Gastrocnemius medialis (tissue), 4 donors: ENCODE results near the gene CEP350. TPM values are rescaled to one million over a fixed set of nuclear protein-coding genes. Genes with fewer than 3 reads are reported as not detected.

Source experiments
- ATAC-seq, 2 donors: fragments of 150-250 bp; one replicate each; pipeline ENCODE4 v1.9.1; 2016
- DNase-seq, 2 donors: peaks; one replicate each; pipeline ENCODE4 v3.0.0-alpha.2; 2019
- H3K27ac ChIP-seq, 4 donors: fragments of 200-600 bp; sonication (generic); 1 replicate in 1 of 4; 2 replicates in 3 of 4; pipeline ENCODE4 v1.5.1; 2016 to 2018; ENCODE audit warnings: mild to moderate bottlenecking in 2 of 4, moderate library complexity in 1 of 4
- H3K27me3 ChIP-seq, 3 donors: fragments of 200-600 bp; sonication (generic) in 2 of 3; 1 replicate in 1 of 3; 2 replicates in 2 of 3; pipeline versions ENCODE4 v1.5.1 to v1.6.0; 2016 to 2019; ENCODE audit warnings: mild to moderate bottlenecking in 1 of 3, moderate library complexity in 1 of 3
- H3K36me3 ChIP-seq, 2 donors: fragments of 200-600 bp; sonication (generic) in 1 of 2; one replicate each; pipeline ENCODE4 v1.5.1; 2017 to 2018
- H3K4me1 ChIP-seq, 2 donors: fragments of 200-600 bp; sonication (generic) in 1 of 2; one replicate each; pipeline ENCODE4 v1.5.1; 2016 to 2017; ENCODE audit warnings: mild to moderate bottlenecking in 2 of 2
- H3K4me3 ChIP-seq, 4 donors: fragments of 200-600 bp; sonication (generic) in 3 of 4; 1 replicate in 1 of 4; 2 replicates in 3 of 4; pipeline ENCODE4 v1.5.1; 2016 to 2019; ENCODE audit warnings: mild to moderate bottlenecking in 2 of 4
- H3K9me3 ChIP-seq, 3 donors: fragments of 200-600 bp; sonication (generic) in 2 of 3; 1 replicate in 1 of 3; 2 replicates in 2 of 3; pipeline ENCODE4 v1.5.1; 2016 to 2019
- POLR2A ChIP-seq, 2 donors: fragments of 450-650 bp; IDR thresholded peaks; one replicate each; pipeline ENCODE4 v1.6.1; 2017; ENCODE audit warnings: antibody characterized with exemption in 2 of 2, mild to moderate bottlenecking in 2 of 2, moderate library complexity in 2 of 2
- in situ Hi-C, 4 donors: fragments of 200-750 bp; cut with MboI; loops; one replicate each; pipeline versions ENCODE4 v1.15.0 to v1.8.0; 2017; ENCODE audit warnings: low sequenced_read_pairs in 4 of 4
- intact Hi-C: fragments of 100-400 bp; cut with DNase I; formaldehyde crosslinking; loops from one replicate; pipeline ENCODE4 v1.15.1; 2023; ENCODE audit warnings: low total_unique reads
- total RNA-seq, 4 donors: library from RNA; depleted of rRNA; stranded (reverse); fragments of >200 nt; gene quantifications; one replicate each; pipeline versions ENCODE4 v1.1.0 to v1.2.3, GENCODE V29; 2016
- TF ChIP-seq, protein P1 (sequence below), 5 experiments: fragments of 450-650 bp in 3 of 5; fragments of 200-600 bp in 2 of 5; sonication (generic) in 2 of 5; IDR thresholded peaks in 4 of 5; conservative IDR thresholded peaks in 1 of 5; 1 replicate in 4 of 5; 2 replicates in 1 of 5; pipeline ENCODE4 v1.5.1; 2016 to 2019; ENCODE audit warnings: antibody characterized with exemption in 5 of 5, mild to moderate bottlenecking in 3 of 5, moderate library complexity in 3 of 5

CEP350 gene
- total RNA-seq, 4 donors from 2014 or later: 83.7 to 197 (median 157) TPM

DNA sequence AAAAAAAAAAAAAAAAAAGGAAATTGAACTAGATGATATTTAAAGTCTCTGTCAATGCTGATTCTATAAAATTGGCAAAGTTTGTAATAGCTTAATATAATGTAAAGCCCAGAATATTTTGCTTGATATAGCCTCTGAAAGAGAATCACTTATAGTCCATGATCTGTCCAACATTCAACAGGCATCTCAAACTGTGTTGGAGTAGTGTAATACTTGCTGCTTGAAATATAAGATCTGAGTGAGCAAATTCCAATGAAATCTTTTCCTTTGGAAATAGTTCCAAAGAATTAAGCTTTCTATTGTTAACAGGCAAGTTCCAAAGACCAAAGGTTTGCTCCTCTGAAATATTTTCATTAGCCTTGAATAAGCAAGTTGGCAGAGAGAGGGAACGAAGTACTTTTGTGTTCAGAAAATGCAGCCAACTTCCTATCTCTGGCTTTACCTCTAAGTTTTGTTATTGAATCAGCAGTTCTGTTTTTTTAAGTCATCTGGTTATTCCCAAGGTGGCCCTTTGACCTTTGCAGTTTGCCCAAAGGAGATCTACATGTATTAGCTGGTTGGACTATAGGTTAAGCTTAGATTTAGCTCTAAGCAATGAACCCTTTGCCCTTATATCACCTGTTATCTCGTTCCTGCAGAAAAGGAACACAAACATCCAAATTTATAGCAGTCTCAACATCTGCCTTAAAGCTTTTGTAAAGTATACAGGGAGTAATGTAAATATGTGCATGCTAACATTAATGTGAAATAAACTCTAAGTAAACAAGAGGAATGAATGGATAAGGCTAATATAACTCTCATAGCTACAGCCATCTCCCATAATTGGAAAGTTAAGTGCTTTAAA lies 24.4 kb upstream of the CEP350 start:
- intact Hi-C loops: loop anchor here (2.0 kb wide), 1 partner anchor 107 kb away; no protein-coding TSS in a partner anchor
- in situ Hi-C loops: no loop called here

GRCh38 chr1:179930867-179931266 lies 23.7 kb upstream of the CEP350 start:
- no peak overlapping the region for H3K27ac ChIP-seq
- DNase-seq: no peak
- TF ChIP-seq, protein P1, sequence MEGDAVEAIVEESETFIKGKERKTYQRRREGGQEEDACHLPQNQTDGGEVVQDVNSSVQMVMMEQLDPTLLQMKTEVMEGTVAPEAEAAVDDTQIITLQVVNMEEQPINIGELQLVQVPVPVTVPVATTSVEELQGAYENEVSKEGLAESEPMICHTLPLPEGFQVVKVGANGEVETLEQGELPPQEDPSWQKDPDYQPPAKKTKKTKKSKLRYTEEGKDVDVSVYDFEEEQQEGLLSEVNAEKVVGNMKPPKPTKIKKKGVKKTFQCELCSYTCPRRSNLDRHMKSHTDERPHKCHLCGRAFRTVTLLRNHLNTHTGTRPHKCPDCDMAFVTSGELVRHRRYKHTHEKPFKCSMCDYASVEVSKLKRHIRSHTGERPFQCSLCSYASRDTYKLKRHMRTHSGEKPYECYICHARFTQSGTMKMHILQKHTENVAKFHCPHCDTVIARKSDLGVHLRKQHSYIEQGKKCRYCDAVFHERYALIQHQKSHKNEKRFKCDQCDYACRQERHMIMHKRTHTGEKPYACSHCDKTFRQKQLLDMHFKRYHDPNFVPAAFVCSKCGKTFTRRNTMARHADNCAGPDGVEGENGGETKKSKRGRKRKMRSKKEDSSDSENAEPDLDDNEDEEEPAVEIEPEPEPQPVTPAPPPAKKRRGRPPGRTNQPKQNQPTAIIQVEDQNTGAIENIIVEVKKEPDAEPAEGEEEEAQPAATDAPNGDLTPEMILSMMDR (IDR thresholded peaks at IDR 0.05 in 4 of 5, conservative IDR thresholded peaks at IDR 0.05 in 1 of 5): no peak
- TF ChIP-seq POLR2A (IDR thresholded peaks at IDR 0.05): no peak
- no peaks in the 10 kb centered on the region for H3K27me3 ChIP-seq
- intact Hi-C loops: loop anchor here (2.0 kb wide), 1 partner anchor 108 kb away; no protein-coding TSS in a partner anchor
- H3K4me3 ChIP-seq: no peak overlapping the region
- in situ Hi-C loops: no loop called here
- no peak for ATAC-seq
- no peaks in the 10 kb centered on the region for H3K9me3 ChIP-seq
- no peaks in the 10 kb centered on the region for H3K36me3 ChIP-seq
- H3K4me1 ChIP-seq: no peaks in the 10 kb centered on the region

More for the DNA sequence above, 24.4 kb upstream of the CEP350 start:
- TF ChIP-seq, protein P1 (IDR thresholded peaks at IDR 0.05 in 4 of 5, conservative IDR thresholded peaks at IDR 0.05 in 1 of 5): no peak
- TF ChIP-seq POLR2A (IDR thresholded peaks at IDR 0.05): no peak
- DNase-seq (no peak), ATAC-seq (no peak)
- H3K4me3 ChIP-seq: no peak overlapping the region
- no peaks in the 10 kb centered on the region for H3K4me1 ChIP-seq
- H3K9me3 ChIP-seq: no peaks in the 10 kb centered on the region
- H3K27me3 ChIP-seq: no peaks in the 10 kb centered on the region
- H3K36me3 ChIP-seq: no peaks in the 10 kb centered on the region
- H3K27ac ChIP-seq: no peak overlapping the region

- DNase-seq: no peak
- TF ChIP-seq POLR2A (IDR thresholded peaks at IDR 0.05): no peak
- TF ChIP-seq, protein P1 (IDR thresholded peaks at IDR 0.05 in 4 of 5, conservative IDR thresholded peaks at IDR 0.05 in 1 of 5): no peak
- in situ Hi-C loops: no loop called here
- H3K4me1 ChIP-seq: no peaks in the 10 kb centered on the region
- H3K27ac ChIP-seq: no peak overlapping the region
- H3K27me3 ChIP-seq: no peaks in the 10 kb centered on the region
- no peaks in the 10 kb centered on the region for H3K9me3 ChIP-seq
- no peak overlapping the region for H3K4me3 ChIP-seq
- H3K36me3 ChIP-seq: no peaks in the 10 kb centered on the region
- no peak for ATAC-seq
- intact Hi-C loops: no loop called here
Measured at GRCh38 chr1:179933219-179933618, 21.4 kb upstream of the CEP350 start.

- no peaks in the 10 kb centered on the region for H3K4me1 ChIP-seq
- intact Hi-C loops (no loop called here), in situ Hi-C loops (no loop called here)
- TF ChIP-seq, protein P1 (IDR thresholded peaks at IDR 0.05 in 4 of 5, conservative IDR thresholded peaks at IDR 0.05 in 1 of 5): no peak
- TF ChIP-seq POLR2A (IDR thresholded peaks at IDR 0.05): no peak
- no peaks in the 10 kb centered on the region for H3K9me3 ChIP-seq
- no peaks in the 10 kb centered on the region for H3K36me3 ChIP-seq
- H3K4me3 ChIP-seq: no peak overlapping the region
- no peaks in the 10 kb centered on the region for H3K27me3 ChIP-seq
- DNase-seq (no peak), ATAC-seq (no peak)
- H3K27ac ChIP-seq: no peak overlapping the region
Measured at GRCh38 chr1:179935909-179936496, 18.6 kb upstream of the CEP350 start.
